ENCODE results near the gene ERVFRD-1.

DNA sequence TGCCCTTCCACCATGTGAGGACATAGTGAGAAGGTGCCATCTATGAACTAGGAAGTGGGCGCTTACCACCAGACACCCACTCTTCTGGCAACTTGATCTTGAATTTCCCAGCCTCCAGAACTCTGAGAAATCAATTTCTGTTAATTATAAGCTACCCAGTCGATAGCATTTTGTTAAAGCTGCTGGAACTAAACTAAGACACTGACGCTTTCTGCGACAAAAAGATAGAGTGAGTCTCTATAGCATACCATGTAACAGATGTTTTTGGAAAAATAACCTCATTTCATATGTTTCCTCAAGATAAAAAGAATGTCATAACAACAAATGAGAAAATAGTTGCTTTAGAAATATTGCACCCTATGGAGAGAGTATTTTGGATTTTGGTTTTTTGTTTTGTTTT lies 33.3 kb downstream of the ERVFRD-1 start:
- TF ChIP-seq POLR2A (IDR thresholded peaks at IDR 0.05): no peak
- TF ChIP-seq, protein P1, sequence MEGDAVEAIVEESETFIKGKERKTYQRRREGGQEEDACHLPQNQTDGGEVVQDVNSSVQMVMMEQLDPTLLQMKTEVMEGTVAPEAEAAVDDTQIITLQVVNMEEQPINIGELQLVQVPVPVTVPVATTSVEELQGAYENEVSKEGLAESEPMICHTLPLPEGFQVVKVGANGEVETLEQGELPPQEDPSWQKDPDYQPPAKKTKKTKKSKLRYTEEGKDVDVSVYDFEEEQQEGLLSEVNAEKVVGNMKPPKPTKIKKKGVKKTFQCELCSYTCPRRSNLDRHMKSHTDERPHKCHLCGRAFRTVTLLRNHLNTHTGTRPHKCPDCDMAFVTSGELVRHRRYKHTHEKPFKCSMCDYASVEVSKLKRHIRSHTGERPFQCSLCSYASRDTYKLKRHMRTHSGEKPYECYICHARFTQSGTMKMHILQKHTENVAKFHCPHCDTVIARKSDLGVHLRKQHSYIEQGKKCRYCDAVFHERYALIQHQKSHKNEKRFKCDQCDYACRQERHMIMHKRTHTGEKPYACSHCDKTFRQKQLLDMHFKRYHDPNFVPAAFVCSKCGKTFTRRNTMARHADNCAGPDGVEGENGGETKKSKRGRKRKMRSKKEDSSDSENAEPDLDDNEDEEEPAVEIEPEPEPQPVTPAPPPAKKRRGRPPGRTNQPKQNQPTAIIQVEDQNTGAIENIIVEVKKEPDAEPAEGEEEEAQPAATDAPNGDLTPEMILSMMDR (IDR thresholded peaks at IDR 0.05 in 4 of 5, conservative IDR thresholded peaks at IDR 0.05 in 1 of 5): no peak

Measured in gastrocnemius medialis (tissue), 4 donors.